Adrenal gland (tissue), 12 donors: ENCODE measurements around the gene RNASEH1. TPM values are rescaled to one million over a fixed set of nuclear protein-coding genes. Genes with fewer than 3 reads are reported as not detected.
"Not testable (repeated sequence)": the region's sequence is repeated elsewhere in the genome, so short reads cannot be mapped to it uniquely, and the experiment has no call there.

Experiments used
- DNase-seq, 7 donors: peaks; one replicate each; pipeline ENCODE4 v3.0.0-alpha.2; 2019 to 2020
- H3K27ac ChIP-seq, 5 donors: fragments of 200-600 bp; sonication (generic) in 4 of 5; 1 replicate in 3 of 5; 2 replicates in 2 of 5; pipeline versions ENCODE4 v1.5.1 to v1.8.0; 2016 to 2020; ENCODE audit warnings: mild to moderate bottlenecking in 1 of 5
- H3K27me3 ChIP-seq: fragments of 200-600 bp; 2 replicates; pipeline ENCODE4 v1.8.0; 2021
- H3K36me3 ChIP-seq, 2 donors: fragments of 200-600 bp; replicated peaks in 1 of 2; 1 replicate in 1 of 2; 2 replicates in 1 of 2; pipeline versions ENCODE4 v1.5.1 to v1.8.0; 2018 to 2022
- H3K4me1 ChIP-seq, 2 donors: fragments of 200-600 bp; replicated peaks in 1 of 2; 1 replicate in 1 of 2; 2 replicates in 1 of 2; pipeline versions ENCODE4 v1.5.1 to v1.8.0; 2018 to 2021
- H3K4me3 ChIP-seq, 4 donors: fragments of 200-600 bp; sonication (generic) in 3 of 4; one replicate each; pipeline ENCODE4 v1.5.1; 2016 to 2018
- H3K9me3 ChIP-seq, 3 donors: fragments of 200-600 bp; sonication (generic) in 1 of 3; replicated peaks in 1 of 3; 1 replicate in 2 of 3; 2 replicates in 1 of 3; pipeline versions ENCODE4 v1.5.1 to v1.8.0; 2016 to 2021
- POLR2A ChIP-seq, 2 donors: fragments of 450-650 bp; IDR thresholded peaks; one replicate each; pipeline ENCODE4 v1.6.1; 2017; ENCODE audit warnings: antibody characterized with exemption in 2 of 2, mild to moderate bottlenecking in 2 of 2, moderate library complexity in 1 of 2
- WGBS, 4 donors: extraction: QIAGEN DNeasy Blood & Tissue Kit in 2 of 4; methylation state at CpG; one replicate each; pipeline versions ENCODE4 v1.1.5 to v1.1.7; 2013 to 2017; 5-methylcytosine and 5-hydroxymethylcytosine counted together
- intact Hi-C, 2 donors: fragments of 100-400 bp; cut with DNase I; formaldehyde crosslinking; loops; one replicate each; pipeline versions ENCODE4 v1.14.1 to v1.15.0; 2022 to 2023
- polyA plus RNA-seq, 3 donors: library from polyadenylated mRNA; stranded (reverse); fragments of 200-250 nt in 2 of 3; fragments of 350-450 nt in 1 of 3; fragmentation: Illumina TruSeq in 1 of 3; extraction: RNeasy Lipid Tissue Mini Kit (QIAGEN cat#74804) in 1 of 3; gene quantifications; one replicate each; pipeline ENCODE4 v1.2.3, GENCODE V29; 2013 to 2014
- total RNA-seq, 9 donors: library from RNA; depleted of rRNA in 4 of 9; stranded (reverse); fragments of >200 nt in 4 of 9; fragments of 120-200 nt in 1 of 9; fragmentation: NEBNext Ultra II Directional in 1 of 9; extraction: Animal tissue kit (Norgen Biotek cat#: 25700) in 1 of 9; gene quantifications; one replicate each; pipeline versions ENCODE4 v1.1.0 to v1.2.4, GENCODE V29; 2013 to 2023
- TF ChIP-seq, protein P1 (sequence below), 6 experiments: fragments of 450-650 bp in 4 of 6; fragments of 200-600 bp in 2 of 6; sonication (generic) in 1 of 6; IDR thresholded peaks; 1 replicate in 5 of 6; 2 replicates in 1 of 6; pipeline versions ENCODE4 v1.5.1 to v1.8.0; 2016 to 2021; ENCODE audit warnings: antibody characterized with exemption in 6 of 6, mild to moderate bottlenecking in 2 of 6, moderate library complexity in 1 of 6
- donor health status: healthy with polysubstance abuse.
- donor health status: Bipolar disorder and iron deficiency.
- donor health status: DM: yes; HTN: yes; CAD: no.
- donor health status: DM: no; HTN: no; CAD: no.
- donor health status: DM: no; HTN: no; CAD: no.
- donor health status: DM: yes; HTN: yes; CAD: no.

RNASEH1 gene
- total and polyA plus RNA-seq, 12 donors: 4.5 to 27.6 (median 17.5) TPM

DNA sequence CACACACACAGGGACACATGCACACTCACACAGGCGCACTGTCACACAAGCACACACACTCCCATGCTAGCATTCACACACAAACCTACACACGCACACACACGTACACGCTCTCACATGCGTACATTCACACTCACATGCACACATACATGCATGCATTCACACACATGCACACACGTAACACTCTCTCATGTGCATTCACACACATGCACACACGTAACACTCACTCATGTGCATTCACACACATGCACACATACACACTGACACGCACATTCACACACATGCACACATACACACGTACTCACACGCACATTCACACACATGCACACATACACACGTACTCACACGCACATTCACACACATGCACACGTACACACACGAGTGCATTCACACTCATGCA, 55.1 kb downstream of the RNASEH1 start:
- H3K27me3 ChIP-seq: no peaks in the 10 kb centered on the region
- no peaks in the 10 kb centered on the region for H3K9me3 ChIP-seq
- H3K4me3 ChIP-seq: no peak overlapping the region
- peaks cover 4% of the 10 kb centered on the region in 2 donors for H3K4me1 ChIP-seq
- H3K27ac ChIP-seq: no peak overlapping the region
- DNase-seq: peak in 1 of 7 donors; percentile 39
- peaks cover 0 to 44% of the 10 kb centered on the region in 2 donors for H3K36me3 ChIP-seq
- 92 to 97% (median 94%) methylated on average over 14 of the region's 14 CpGs for WGBS, 4 donors
- intact Hi-C loops: no loop called here
- no peak for TF ChIP-seq POLR2A (IDR thresholded peaks at IDR 0.05)
- TF ChIP-seq, protein P1, sequence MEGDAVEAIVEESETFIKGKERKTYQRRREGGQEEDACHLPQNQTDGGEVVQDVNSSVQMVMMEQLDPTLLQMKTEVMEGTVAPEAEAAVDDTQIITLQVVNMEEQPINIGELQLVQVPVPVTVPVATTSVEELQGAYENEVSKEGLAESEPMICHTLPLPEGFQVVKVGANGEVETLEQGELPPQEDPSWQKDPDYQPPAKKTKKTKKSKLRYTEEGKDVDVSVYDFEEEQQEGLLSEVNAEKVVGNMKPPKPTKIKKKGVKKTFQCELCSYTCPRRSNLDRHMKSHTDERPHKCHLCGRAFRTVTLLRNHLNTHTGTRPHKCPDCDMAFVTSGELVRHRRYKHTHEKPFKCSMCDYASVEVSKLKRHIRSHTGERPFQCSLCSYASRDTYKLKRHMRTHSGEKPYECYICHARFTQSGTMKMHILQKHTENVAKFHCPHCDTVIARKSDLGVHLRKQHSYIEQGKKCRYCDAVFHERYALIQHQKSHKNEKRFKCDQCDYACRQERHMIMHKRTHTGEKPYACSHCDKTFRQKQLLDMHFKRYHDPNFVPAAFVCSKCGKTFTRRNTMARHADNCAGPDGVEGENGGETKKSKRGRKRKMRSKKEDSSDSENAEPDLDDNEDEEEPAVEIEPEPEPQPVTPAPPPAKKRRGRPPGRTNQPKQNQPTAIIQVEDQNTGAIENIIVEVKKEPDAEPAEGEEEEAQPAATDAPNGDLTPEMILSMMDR (IDR thresholded peaks at IDR 0.05): no peak

DNA sequence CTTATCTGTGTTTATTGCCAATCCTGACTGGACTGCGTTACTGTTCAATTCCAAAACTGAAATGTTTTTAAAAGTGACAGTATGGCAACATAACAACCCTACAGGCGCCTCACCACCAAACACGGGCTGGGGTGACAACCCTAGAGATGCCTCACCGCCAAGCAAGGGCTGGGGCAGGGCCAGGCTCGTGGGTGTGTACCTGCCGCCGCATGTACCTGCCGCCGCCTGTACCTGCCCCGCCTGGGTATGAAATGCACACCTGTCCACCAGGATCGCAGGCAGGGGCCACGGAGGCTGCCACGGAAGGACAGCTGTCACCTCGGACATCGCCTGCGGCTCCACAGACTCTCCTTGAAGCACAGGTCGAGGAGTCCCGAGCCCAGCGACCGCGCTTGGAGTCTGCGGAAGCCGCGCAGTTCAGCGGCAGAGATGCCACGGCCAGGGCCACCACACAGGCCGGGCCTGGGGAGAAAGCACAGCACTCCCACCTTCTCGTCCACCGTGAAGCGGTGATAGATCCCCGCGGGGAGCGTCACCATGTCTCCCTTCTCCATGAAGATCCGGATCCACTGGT, 57.7 kb downstream of the RNASEH1 start:
- WGBS, 4 donors: 94 to 96% (median 95%) methylated on average over 19 to 34 of the region's 34 CpGs
- Histone ChIP-seq H3K4me1 (no peaks in the 10 kb centered on the region), H3K4me3 (no peak overlapping the region), H3K9me3 (no peaks in the 10 kb centered on the region), H3K36me3 (peaks cover 0 to 55% of the 10 kb centered on the region in 2 donors), H3K27me3 (no peaks in the 10 kb centered on the region), H3K27ac (no peak overlapping the region)
- intact Hi-C loops: no loop called here
- peak in 1 of 7 donors; percentile 46 for DNase-seq
- TF ChIP-seq POLR2A (IDR thresholded peaks at IDR 0.05): no peak
- TF ChIP-seq, protein P1 (IDR thresholded peaks at IDR 0.05): no peak

DNA sequence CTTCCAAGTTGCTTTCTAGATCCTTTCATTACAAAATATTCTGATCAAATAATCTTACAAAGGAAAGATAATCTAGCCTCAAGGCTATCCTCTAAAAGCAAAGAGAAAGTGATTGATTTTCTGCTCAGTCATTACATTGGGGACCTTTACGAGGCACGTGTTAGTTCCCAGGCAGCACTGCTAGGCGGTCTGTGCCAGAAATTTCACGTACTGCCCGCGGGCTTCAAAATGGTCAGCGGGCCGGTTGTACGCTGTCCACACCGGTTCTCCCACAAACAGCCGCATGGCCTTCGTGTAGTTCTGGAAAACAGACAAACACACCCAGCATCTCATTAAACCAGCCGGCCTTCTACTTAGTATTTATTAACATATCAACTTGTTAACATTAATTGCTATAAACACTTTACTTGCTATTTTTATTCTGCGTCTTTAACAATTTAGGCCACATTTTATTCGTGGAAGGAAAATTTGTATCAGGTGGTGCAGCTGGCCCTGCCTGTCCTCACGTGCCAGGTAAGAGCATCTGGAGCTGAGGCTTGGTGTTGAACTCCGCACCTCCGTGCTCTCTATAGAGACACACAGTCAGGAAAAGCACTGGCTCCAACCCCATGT, 59.2 kb downstream of the RNASEH1 start:
- Histone ChIP-seq H3K4me3 (no peak overlapping the region), H3K27ac (no peak overlapping the region), H3K36me3 (peaks cover 0 to 44% of the 10 kb centered on the region in 2 donors), H3K4me1 (peaks cover 0 to 5% of the 10 kb centered on the region in 2 donors), H3K27me3 (no peaks in the 10 kb centered on the region), H3K9me3 (no peaks in the 10 kb centered on the region)
- DNase-seq: peak in 1 of 7 donors; percentile 35
- intact Hi-C loops: no loop called here
- WGBS, 4 donors: 91 to 95% (median 93%) methylated on average over 18 of the region's 18 CpGs
- TF ChIP-seq, protein P1 (IDR thresholded peaks at IDR 0.05): no peak
- no peak for TF ChIP-seq POLR2A (IDR thresholded peaks at IDR 0.05)

DNA sequence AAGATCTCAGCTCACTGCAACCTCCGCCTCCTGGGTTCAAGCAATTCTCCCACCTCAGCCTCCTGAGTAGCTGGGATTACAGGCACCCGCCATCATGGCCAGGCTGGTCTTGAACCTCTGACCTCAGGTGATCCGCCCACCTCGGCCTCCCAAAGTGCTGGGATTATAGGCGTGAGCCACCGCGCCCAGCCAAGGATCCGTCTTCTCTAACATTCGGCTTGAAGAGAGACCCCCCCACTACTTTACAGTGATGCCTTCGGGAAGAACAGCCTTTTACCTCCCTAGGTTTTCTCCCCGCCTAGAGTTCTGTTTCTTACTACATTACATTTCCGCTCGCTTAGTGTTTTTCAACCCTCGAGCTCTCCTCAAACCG, 61.4 kb downstream of the RNASEH1 start:
- H3K36me3 ChIP-seq: peaks cover 0 to 40% of the 10 kb centered on the region in 2 donors
- H3K27ac ChIP-seq, H3K9me3 ChIP-seq, H3K27me3 ChIP-seq, H3K4me1 ChIP-seq, H3K4me3 ChIP-seq, intact Hi-C loops: not testable (repeated sequence)
- WGBS, 4 donors: 92 to 98% (median 96%) methylated on average over 15 of the region's 15 CpGs
- peak in 1 of 7 donors; percentile 41 for DNase-seq

Other genes with a start within 250 kb of the RNASEH1 start
- gene EIPR1, start 180.5 kb downstream of the RNASEH1 start, total RNA-seq: 10 to 100 TPM; 20.1 to 37.9 (median 29.9) TPM
- 10 to 100 TPM; 10.3 to 33.5 (median 11.5) TPM for gene EIPR1, start 180.5 kb downstream of the RNASEH1 start, polyA plus RNA-seq
- 100 to 1,000 TPM in 4 of 9 donors, 10 to 100 TPM in 5; 58.3 to 148 (median 97.6) TPM for gene TRAPPC12, start 178.6 kb downstream of the RNASEH1 start, total RNA-seq
- 100 to 1,000 TPM in 2 of 3 donors, 10 to 100 TPM in 1; 70.1 to 334 (median 254) TPM for gene TRAPPC12, start 178.6 kb downstream of the RNASEH1 start, polyA plus RNA-seq
- 100 to 1,000 TPM in 5 of 9 donors, 10 to 100 TPM in 4; 79.6 to 147 (median 109) TPM for gene ADI1, start 38.8 kb downstream of the RNASEH1 start, total RNA-seq
- 100 to 1,000 TPM in 1 of 3 donors, 10 to 100 TPM in 2; 50.0 to 160 (median 64.3) TPM for gene ADI1, start 38.8 kb downstream of the RNASEH1 start, polyA plus RNA-seq
- gene RPS7, start 16.9 kb upstream of the RNASEH1 start, total RNA-seq: 1,000 to 10,000 TPM in 5 of 9 donors, 100 to 1,000 TPM in 4; 815 to 2,720 (median 1,452) TPM
- gene RPS7, start 16.9 kb upstream of the RNASEH1 start, polyA plus RNA-seq: 1,000 to 10,000 TPM; 1,199 to 2,655 (median 1,714) TPM
- gene COLEC11, start 36.8 kb upstream of the RNASEH1 start, total RNA-seq: 100 to 1,000 TPM in 2 of 9 donors, 10 to 100 TPM in 7; 21.9 to 132 (median 60.1) TPM
- gene COLEC11, start 36.8 kb upstream of the RNASEH1 start, polyA plus RNA-seq: 100 to 1,000 TPM in 2 of 3 donors, 10 to 100 TPM in 1; 16.8 to 155 (median 107) TPM
- 1 to 10 TPM in 1 of 9 donors, under 1 TPM in 3, not detected in 5; 0.47 to 1.0 (median 0.65) TPM for gene ALLC, start 99.9 kb upstream of the RNASEH1 start, total RNA-seq
- gene ALLC, start 99.9 kb upstream of the RNASEH1 start, polyA plus RNA-seq: 1 to 10 TPM in 2 of 3 donors, under 1 TPM in 1; 0.07 to 7.9 (median 2.8) TPM
- gene DCDC2C, start 145.2 kb upstream of the RNASEH1 start, total RNA-seq: under 1 TPM in 3 of 9 donors, not detected in 6; 0.30 to 0.39 (median 0.39) TPM
- 1 to 10 TPM in 1 of 3 donors, under 1 TPM in 2; 0.18 to 2.0 (median 0.71) TPM for gene DCDC2C, start 145.2 kb upstream of the RNASEH1 start, polyA plus RNA-seq